NOMO-1 treated with DMSO at 0.1 percent for 48 hours (cell line): Measurements from ENCODE around the gene C16orf74.
A peak's percentile ranks its signal among the peaks of the same experiment; 100 is the strongest.

Experiments used
- DNase-seq: peaks from one replicate; lab custom pipeline; 2025; ENCODE audit not compliant: unreplicated experiment; lab: John Stamatoyannopoulos, UW

The C16orf74 gene

GRCh38 chr16:85750146-85750826 lies 610 bp downstream of the C16orf74 start:
- peak; percentile 82 for DNase-seq

GRCh38 chr16:85749771-85750145 lies 1.1 kb downstream of the C16orf74 start:
- DNase-seq: no peak

- no peak for DNase-seq
These were observed 4.3 kb downstream of the C16orf74 start for GRCh38 chr16:85746460-85747215.

GRCh38 chr16:85738923-85739715 lies 11.8 kb downstream of the C16orf74 start:
- no peak for DNase-seq

GRCh38 chr16:85736921-85737320 lies 14.0 kb downstream of the C16orf74 start:
- no peak for DNase-seq

- no peak for DNase-seq
These were observed 14.9 kb downstream of the C16orf74 start for GRCh38 chr16:85735946-85736345.

GRCh38 chr16:85735225-85735635 lies 15.7 kb downstream of the C16orf74 start:
- DNase-seq: peak; percentile 48

GRCh38 chr16:85734311-85735017 lies 16.4 kb downstream of the C16orf74 start:
- DNase-seq: no peak

GRCh38 chr16:85733839-85734170 lies 17.1 kb downstream of the C16orf74 start:
- peak; percentile 73 for DNase-seq

GRCh38 chr16:85733155-85733838 lies 17.6 kb downstream of the C16orf74 start:
- DNase-seq: peak; percentile 94

GRCh38 chr16:85731179-85731578 lies 19.7 kb downstream of the C16orf74 start:
- DNase-seq: no peak

- DNase-seq: peak; percentile 73
These were observed 20.8 kb downstream of the C16orf74 start for GRCh38 chr16:85730186-85730465.

GRCh38 chr16:85729452-85730185 lies 21.3 kb downstream of the C16orf74 start:
- peak; percentile 10 for DNase-seq

- no peak for DNase-seq
These were observed 22.0 kb downstream of the C16orf74 start for GRCh38 chr16:85728879-85729278.

- no peak for DNase-seq
These were observed 26.0 kb downstream of the C16orf74 start for GRCh38 chr16:85724936-85725335.

- no peak for DNase-seq
These were observed 26.6 kb downstream of the C16orf74 start for GRCh38 chr16:85724126-85724879.

- no peak for DNase-seq
These were observed 28.6 kb downstream of the C16orf74 start for GRCh38 chr16:85722128-85722893.

GRCh38 chr16:85720302-85720637 lies 30.6 kb downstream of the C16orf74 start:
- DNase-seq: no peak
